LNCaP clone FGC (cell line): Measurements from ENCODE around the gene SPRED2.

Source experiments
- DNase-seq: peaks from one replicate; pipeline ENCODE4 v3.0.0-alpha.2; 2011; ENCODE audit warnings: low read depth
- H3K4me3 ChIP-seq: 2 replicates; pipeline ENCODE4 v1.5.1; 2011; ENCODE audit warnings: mild to moderate bottlenecking, low read depth, low read length, control low read depth
- CTCF ChIP-seq: IDR thresholded peaks from 2 replicates; pipeline ENCODE4 v1.5.1; 2012; ENCODE audit warnings: mild to moderate bottlenecking; ENCODE audit not compliant: control insufficient read depth, insufficient read depth; ENCODE audit errors: extremely low read depth

The SPRED2 gene

DNA sequence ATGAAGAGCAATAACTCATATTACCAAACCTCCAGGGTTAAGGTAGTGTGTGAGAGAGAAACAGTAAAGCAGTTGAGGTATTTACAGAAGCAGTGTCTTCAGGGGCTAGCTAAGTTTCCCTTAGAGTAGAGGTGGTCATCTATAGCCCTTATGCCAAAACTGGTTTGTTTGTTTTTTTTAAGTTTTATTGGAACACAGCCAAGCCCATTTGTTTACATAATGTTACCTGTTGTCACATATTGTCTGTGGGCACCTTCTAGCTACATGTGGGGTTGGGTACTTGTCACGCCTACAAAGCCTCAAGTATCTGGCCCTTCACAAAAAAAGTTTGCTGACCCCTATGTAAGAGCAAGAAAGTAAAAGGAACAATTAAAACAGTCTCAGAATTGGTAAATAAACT, 165.4 kb downstream of the SPRED2 start:
- H3K4me3 ChIP-seq: no peak overlapping the region
- TF ChIP-seq CTCF: no peak
- no peak for DNase-seq

- no peak overlapping the region for H3K4me3 ChIP-seq
- no peak for DNase-seq
- no peak for TF ChIP-seq CTCF
Observed at GRCh38 chr2:65265671-65266045, 166.7 kb downstream of the SPRED2 start.

GRCh38 chr2:65264821-65265670, 167.4 kb downstream of the SPRED2 start:
- no peak overlapping the region for H3K4me3 ChIP-seq
- peak; percentile 47 for TF ChIP-seq CTCF
- DNase-seq: peak; percentile 54

DNA sequence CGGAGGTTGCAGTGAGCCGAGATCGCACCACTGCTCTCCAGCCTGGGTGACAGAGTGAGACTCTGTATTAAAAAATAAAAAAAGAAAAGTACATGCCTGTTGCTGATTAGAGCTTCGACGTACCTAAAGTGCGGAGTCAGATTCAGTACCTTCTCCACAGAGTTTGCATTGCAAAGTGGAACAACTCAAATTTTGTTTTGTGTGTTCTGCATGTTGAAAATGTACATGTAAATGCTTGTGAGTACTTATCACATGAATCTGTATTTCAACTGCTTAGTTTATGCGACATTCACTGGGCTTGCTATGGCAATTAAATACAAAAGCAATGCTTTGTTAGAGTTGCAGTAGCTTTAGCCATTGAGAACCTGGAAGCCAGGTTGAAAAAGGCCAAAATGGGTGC, 168.4 kb downstream of the SPRED2 start:
- DNase-seq: no peak
- TF ChIP-seq CTCF: no peak
- no peak overlapping the region for H3K4me3 ChIP-seq

DNA sequence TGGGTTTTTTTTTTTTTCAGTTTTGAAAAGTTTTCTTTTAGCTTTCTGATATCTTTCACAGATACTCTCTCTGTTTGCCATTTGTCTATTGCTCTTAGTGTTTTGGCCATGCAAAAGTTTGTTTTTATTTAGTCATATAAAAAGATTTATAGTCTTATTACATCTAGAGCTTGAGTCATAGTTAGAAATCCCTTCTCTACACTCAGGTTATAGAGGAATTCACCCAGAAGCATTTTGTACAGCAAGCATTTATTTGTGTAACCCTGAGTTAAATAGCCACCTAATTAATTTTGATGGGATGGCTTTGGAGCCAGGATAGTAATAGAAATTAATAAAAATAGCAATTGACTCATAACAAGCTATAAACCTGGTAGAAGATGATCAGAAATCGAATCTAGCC, 169.1 kb downstream of the SPRED2 start:
- no peak for TF ChIP-seq CTCF
- no peak for DNase-seq
- no peak overlapping the region for H3K4me3 ChIP-seq

- no peak for TF ChIP-seq CTCF
- no peak overlapping the region for H3K4me3 ChIP-seq
- DNase-seq: no peak
Observed at GRCh38 chr2:65261676-65262075, 170.7 kb downstream of the SPRED2 start.
